GM21367 (cell line): Measurements from ENCODE around the gene LUC7L.
"Not testable (repeated sequence)": the region's sequence is repeated elsewhere in the genome, so short reads cannot be mapped to it uniquely, and the experiment has no call there.

ENCODE experiments used
- ATAC-seq: cut with Tn5 transposase; IDR thresholded peaks from one replicate; pipeline ENCODE4 v1.9.1; 2021; ENCODE audit not compliant: unreplicated experiment

The LUC7L gene

GRCh38 chr16:228852-229730 lies at the start of gene LUC7L:
LUC7L (minus strand) TSS chr16:229449; CDS start chr16:229339, 110 bp downstream.
- ATAC-seq: peak; percentile 68

GRCh38 chr16:278863-279366 lies 49.7 kb upstream of the LUC7L start:
- ATAC-seq: no peak

DNA sequence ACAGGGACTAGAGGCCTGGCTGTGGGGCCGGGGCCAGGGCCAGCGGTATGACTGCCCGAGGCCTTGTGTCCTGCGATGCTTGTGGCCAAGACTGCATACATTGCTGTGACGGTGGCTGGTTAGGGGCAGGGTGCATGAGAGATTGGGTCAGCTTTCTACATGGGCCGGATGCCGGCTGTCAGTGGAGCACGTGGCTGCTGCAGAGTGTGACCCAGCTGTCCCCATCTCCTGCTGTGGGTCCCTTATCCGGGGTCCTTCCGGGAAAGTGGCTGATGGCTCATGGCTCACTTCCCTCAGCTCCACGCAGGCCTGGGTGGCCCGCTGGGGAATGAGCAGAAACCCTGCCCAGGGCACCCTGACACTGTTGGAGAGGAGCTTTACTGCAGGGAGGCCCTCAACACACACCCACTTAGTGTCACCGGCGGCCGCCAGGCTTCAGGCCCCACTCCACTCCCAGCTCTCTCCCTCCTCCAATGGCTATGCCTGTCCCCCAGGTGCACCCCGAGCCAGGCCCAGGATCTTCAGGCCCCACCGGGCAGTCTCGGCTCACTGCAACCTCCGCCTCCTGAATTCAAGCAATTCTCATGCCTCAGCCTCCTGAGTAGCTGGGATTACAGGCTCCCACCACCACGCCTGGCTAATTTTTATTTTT lies 47.3 kb upstream of the LUC7L start:
- no peak for ATAC-seq

DNA sequence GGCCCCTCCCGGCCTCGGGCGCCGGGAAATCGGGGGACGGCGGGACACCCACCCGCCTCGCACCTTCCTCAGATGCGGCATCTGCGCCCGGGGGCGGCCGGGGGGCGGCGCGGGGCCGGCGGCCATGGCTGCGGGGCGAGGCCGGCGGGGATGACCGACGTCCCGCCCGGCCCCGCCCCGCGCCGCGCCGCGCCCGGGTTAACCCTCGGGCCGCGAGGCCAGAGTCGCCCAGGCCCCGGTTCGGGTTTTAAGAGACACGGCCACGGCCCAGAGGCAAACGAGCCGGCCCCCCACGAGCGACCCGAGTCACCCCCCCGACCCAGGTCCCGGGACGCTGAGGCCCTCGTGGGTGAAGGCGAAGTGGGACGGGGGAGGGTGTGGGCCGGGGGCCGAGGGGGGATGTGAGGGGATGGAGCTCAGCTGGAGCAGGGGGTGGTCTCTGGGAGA lies 46.6 kb upstream of the LUC7L start, which contains the start of gene RGS11:
Gene RGS11 (minus strand): TSS at position 159 of the 447 bp plus-strand sequence. CDS start 33 bp downstream, at position 126.
- ATAC-seq: no peak

DNA sequence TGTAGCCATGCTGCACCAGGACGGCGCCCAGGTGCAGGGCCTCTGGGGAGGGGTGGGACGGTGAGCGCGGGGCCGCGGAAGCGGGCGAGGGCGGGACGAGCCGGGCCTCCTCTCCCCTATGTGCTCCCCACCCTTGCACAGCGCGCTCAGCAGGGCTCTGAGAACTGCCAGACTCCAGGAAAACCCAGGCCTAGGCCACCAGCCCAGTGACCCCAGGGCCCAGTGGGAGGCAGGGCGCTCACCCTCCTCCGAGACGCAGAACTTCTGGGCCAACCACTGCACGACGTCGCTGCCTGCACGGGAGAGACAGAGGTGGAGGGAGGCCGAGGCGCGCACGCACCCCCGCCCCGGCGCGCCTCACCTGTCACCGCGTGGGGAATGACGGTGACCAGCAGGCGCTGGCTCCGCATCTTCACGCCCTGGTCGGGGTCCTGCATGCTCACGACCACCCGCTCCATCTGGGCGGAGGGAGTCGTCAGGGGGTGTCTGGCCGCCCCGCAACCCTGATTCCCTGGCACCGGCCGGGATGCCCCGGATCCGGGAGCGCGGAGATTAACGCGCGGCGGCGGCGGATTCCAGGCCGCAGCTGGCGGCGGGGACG lies 45.9 kb upstream of the LUC7L start:
- ATAC-seq: no peak

DNA sequence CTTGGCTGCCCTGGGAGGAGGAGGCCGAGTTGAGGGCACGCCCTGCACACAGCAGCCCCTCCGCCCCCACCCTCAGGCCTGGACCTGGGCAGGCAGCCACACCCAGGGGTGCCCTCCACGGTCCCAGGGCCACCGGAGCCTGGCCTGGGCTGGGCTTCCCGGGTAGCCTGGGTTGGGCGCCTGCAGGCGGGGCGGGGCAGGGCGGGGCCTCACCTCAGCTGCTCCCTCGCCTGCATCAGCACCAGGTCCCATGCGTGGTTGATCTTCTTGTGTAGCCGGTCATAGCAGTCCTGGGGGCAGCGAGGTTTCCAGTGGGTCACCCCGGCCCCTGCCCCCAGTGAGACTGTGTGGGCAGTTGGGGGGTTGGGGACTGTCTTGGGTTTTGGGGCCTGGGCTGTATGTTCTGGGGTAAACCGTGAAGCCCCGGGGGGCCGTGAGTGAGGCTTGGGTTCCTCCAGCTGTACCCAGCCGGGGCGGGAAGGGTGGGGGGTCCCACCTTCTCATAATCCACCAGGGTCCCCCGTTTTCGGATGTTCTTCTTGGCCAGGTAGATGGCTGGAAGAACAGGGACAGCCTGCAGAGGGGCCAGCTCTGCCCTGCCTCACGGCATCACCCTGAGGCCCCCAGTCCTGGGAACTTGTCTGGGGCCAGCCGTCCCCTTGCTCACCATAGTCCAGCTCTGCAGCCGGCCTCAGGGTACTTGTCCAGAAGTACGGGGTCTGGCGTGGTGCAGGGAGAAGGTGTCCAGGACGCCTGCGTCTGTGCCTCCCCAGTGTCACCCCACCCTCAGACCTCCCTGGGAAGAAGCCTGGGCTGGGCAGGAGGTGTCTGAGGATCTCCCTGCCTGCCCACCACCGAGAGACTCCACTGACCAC lies 44.5 kb upstream of the LUC7L start:
- no peak for ATAC-seq

DNA sequence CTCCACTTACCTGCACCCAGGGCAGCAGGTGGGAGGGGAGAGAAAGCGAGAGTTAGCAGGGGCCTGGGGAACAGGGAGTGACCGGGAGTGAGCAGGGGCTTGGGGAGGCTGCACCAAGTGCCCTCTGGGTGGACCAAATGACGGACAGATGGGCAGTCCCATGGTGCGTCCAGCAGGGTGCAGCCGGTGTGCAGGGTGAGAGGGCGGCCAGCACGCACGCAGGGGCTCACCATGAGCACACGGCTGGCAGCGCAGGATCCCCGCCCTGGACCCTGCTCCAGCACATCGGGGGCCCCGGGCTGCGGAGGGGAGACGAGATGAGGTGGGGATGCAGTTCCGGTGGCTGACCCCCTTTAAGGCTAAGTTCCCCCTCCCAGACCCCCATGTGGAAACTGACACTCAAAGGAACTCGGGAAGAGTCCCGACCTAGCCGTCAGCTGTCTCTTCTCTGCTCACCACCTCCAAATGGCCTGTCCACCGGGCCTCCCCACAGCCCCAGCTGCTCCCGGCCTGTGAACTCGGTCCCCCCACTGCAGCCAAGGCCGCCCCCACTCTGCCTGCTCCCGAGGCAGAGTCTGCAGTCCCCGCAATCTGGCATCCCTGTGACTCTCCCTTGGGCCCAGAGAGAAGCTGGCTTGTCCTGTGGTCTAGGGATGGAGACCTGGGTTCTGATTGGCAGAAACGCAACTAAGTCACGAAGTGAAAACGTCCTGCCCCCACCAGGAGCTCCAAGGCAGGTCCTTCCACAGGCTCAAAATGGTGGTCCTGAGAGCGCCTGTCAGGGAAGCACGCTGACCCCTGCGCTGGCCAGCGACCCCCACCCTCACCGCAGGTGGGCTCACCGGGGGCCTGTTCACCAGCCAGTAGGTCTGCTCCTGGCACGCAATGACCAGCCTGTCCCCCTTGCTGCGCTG lies 43.6 kb upstream of the LUC7L start:
- ATAC-seq: no peak

- no peak for ATAC-seq
Observed at GRCh38 chr16:270381-271255, 41.4 kb upstream of the LUC7L start.

DNA sequence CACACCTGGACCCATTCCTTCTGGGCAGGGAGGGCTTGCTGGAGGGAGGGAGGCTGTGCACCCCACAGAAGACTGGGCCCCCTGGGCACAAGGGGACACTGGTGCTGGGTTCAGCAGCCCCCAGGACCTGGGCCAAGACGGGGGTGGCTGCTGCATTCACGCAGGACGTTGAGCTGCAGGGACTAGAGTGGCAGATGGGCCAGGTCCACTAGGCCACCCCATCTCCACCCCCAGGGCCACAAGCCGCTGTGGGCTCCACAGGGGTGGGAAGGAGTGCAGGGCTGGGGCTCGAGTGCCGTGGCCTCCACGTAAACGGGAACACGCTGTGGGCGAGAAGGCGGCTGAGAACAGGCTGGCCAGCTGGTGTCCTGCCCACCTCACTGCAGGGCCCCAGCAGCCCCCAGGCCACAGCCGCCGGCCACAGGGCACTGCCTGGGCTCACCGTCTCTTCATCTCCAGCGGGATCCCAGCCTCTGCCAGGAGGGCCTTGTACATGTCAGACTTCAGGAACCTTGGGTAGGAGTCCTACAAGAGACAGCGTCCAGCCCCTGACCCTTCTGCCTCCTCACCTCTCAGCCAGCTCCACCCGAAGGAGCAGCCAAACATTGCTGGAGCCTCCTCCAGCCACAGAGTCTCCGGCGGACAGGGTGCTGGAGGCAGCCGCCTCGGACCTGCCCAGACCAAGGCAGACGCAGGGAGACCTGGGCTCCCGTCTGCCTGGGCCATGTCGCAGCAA lies 40.0 kb upstream of the LUC7L start:
- no peak for ATAC-seq

DNA sequence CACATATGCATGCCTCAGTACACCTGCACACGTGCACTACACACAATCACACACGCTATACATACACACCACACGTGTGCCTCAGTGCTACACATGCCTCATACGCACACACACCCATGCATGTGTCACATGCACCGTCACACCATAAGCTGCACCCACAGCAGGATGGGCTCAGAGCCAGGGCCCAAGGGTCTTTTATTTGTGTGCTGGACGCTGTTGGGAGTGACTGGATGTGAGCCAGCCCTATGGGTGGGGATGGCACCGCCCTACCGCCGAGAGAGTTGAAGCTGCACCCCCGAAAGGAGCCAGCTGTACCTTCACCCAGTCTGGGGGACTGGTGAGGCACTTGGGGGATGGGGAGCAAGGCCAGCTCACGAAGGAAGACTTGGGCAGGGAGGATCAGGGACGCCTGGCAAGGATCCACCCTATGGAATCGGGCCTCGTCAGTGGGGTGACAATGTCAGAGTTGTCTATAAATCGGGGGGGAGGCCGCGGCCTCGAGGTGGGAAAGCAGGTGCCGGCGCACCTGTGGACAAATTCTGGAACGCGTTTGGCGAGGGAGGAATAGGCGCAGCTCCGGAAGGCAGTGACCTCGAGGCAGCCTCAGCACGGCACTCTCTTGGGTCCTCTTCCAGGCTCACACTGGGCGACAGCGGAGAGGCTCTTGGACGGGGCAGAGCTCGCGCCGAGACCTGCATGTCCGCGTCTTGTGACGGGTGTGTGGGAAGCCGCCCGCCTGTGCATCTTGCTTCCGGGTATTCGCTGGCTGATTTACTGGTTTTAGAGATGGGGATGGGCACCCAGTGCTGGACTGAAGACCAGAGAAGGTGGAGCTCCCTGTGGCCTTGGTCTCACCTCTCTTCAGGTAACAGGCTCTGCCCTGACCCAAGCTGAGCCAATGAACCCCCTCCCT lies 39.1 kb upstream of the LUC7L start:
- no peak for ATAC-seq

- ATAC-seq: not testable (repeated sequence)
Observed at GRCh38 chr16:267562-267961, 38.3 kb upstream of the LUC7L start.

DNA sequence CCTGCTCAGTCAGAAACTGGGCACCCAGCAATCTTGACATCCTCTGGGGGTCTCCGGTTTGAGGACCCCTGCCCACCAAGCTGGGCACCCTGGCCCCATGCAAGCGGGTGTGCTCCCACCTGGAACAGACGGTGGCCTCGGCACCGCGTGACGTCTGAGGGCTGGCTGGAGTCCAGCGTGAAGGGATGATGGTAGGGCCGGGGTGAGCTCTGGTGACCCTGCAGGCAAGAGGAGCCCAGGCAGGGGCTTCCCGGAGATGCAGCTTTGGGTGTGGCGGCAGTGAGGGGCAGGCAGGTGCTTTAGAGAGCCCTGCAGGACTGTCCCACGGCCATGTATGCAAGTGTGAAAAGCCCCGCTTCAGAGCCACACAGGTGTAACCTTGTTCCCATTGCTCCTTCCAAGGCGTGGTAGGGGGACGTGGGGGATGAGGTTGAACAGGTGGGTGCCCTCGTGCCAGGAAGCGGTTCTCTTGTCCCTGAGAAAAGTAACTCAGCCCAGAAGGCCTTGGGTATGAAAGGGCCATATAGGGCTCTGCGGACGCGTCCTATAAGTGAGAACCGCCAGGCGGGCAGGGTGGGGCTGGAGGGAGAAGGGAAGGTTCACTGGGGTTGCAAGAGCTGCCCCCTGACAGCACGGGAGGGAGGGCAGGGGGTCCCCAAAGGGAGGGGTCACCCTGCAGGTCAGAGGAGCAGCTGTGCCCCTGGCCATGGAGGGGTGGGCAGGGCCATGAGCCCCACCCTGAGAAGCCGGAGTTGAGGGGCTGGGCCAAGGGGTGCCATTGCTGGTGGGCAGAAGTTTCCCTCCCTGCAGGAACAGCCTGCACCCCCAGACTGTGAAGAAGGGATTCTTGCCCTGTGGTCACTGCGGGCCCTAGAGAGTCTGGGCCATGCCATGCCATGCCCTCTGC lies 37.3 kb upstream of the LUC7L start:
- no peak for ATAC-seq

- no peak for ATAC-seq
Observed at GRCh38 chr16:265711-266110, 36.5 kb upstream of the LUC7L start.

DNA sequence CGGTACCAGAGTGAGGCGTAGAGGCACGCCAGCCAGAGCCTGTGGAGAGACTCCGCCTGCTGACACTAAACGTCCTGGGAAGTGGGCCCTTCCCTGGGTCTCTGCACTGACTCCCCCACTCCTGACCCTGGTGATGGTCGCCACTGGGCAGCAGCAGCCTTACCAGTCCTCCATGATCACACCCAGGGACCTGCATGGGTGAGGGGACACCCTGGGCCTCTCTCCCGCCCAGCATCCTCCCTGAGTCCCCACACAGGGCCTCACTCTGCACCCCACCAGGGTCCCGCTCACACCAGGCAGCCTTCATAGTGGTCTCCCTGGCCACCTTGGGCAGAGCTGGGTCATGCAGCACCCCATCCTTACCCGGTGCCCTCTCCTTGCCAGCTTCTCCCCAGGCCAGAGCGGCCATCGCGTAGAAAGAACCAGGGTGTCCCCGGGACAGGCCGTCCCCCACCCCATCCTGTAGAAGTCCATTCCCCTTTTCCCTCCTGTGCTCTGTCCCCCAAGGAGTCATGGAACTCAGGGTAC lies 35.8 kb upstream of the LUC7L start:
- ATAC-seq: no peak

DNA sequence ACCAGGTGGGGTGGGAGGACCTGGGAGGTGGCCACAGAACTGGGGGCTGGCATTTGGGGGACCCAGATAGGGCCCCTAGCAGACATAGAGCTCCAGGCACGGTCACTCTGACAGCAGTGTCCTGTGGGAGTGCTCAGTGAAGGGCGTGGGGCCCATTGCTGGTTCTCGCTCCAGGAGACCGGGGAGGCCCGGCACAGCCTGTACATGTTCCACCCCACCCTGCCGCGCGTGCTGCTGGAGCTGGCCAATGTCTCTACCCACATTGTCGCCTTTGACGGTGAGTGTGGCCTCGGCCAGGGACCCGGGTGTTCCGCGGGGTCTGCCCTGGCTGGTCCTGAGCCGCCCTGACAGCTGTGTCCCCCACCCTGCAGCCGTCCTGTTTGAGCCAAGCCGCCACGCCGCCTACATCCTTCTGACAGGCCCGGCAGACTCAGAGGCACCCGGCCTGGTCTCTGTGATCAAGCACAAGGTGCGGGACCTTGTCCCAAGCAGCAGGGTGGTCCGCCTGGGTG lies 35.2 kb upstream of the LUC7L start:
- ATAC-seq: no peak
